Upper lobe of left lung (tissue), 6 donors: ENCODE data around the gene NEB. TPM values are rescaled to one million over a fixed set of nuclear protein-coding genes. Genes with fewer than 3 reads are reported as not detected.

Experiments
- ATAC-seq, 2 donors: fragments of 200-7000 bp; cut with Tn5 transposase; one replicate each; pipeline ENCODE4 v1.9.1; 2022; ENCODE audit warnings: mild to moderate bottlenecking in 2 of 2, moderate library complexity in 2 of 2; ENCODE audit not compliant: low FRiP score in 2 of 2
- DNase-seq, 2 donors: peaks; one replicate each; pipeline ENCODE4 v3.0.0-alpha.2; 2019 to 2020
- H3K27ac ChIP-seq, 4 donors: fragments of 200-600 bp; sonication (generic); one replicate each; pipeline ENCODE4 v1.5.1; 2016 to 2019
- H3K27me3 ChIP-seq, 4 donors: fragments of 200-600 bp; sonication (generic); one replicate each; pipeline ENCODE4 v1.5.1; 2017 to 2019
- H3K36me3 ChIP-seq, 4 donors: fragments of 200-600 bp; sonication (generic); one replicate each; pipeline ENCODE4 v1.5.1; 2016 to 2019
- H3K4me1 ChIP-seq, 4 donors: fragments of 200-600 bp; sonication (generic); one replicate each; pipeline ENCODE4 v1.5.1; 2018 to 2019
- H3K4me3 ChIP-seq, 4 donors: fragments of 200-600 bp; sonication (generic); one replicate each; pipeline ENCODE4 v1.5.1; 2017 to 2019; ENCODE audit warnings: mild to moderate bottlenecking in 2 of 4, moderate library complexity in 1 of 4
- H3K9me3 ChIP-seq, 4 donors: fragments of 200-600 bp; sonication (generic); one replicate each; pipeline ENCODE4 v1.5.1; 2018 to 2019
- CTCF ChIP-seq, 6 experiments: fragments of 450-650 bp in 4 of 6; fragments of 200-600 bp in 2 of 6; sonication (generic) in 2 of 6; IDR thresholded peaks; one replicate each; pipeline ENCODE4 v1.5.1; 2016 to 2019; ENCODE audit warnings: antibody characterized with exemption in 6 of 6
- EP300 ChIP-seq, 4 donors: sonication (generic); formaldehyde crosslinking; IDR thresholded peaks; one replicate each; pipeline ENCODE4 v1.5.1; 2017; ENCODE audit warnings: antibody characterized with exemption in 4 of 4, control low read depth in 2 of 4
- POLR2A ChIP-seq, 4 donors: fragments of 450-650 bp; IDR thresholded peaks; one replicate each; pipeline ENCODE4 v1.5.1; 2016 to 2017; ENCODE audit warnings: antibody characterized with exemption in 4 of 4, mild to moderate bottlenecking in 2 of 4
- POLR2AphosphoS5 ChIP-seq, 2 donors: sonication (generic); formaldehyde crosslinking; IDR thresholded peaks; one replicate each; pipeline ENCODE4 v1.5.1; 2017; ENCODE audit warnings: antibody characterized with exemption in 2 of 2
- WGBS, 2 donors: methylation state at CpG; one replicate each; pipeline ENCODE4 v1.1.5; 2017 to 2018; 5-methylcytosine and 5-hydroxymethylcytosine counted together
- total RNA-seq, 6 donors: library from RNA; depleted of rRNA in 4 of 6; stranded (reverse); fragments of >200 nt in 4 of 6; gene quantifications; one replicate each; pipeline versions ENCODE4 v1.1.0 to v1.2.1, GENCODE V29; 2016 to 2021
- donor health status: DM: no; HTN: no; CAD: no; lungs with moderate emphysema.
- donor health status: DM: no; HTN: yes; CAD: no; lungs with severe emphysema.

Gene NEB
- total RNA-seq, 6 donors from 2014 or later: 0.31 to 6.3 (median 2.0) TPM

GRCh38 chr2:151638990-151639389 is 95.3 kb downstream of the NEB start:
- no peak for DNase-seq
- TF ChIP-seq POLR2AphosphoS5 (IDR thresholded peaks at IDR 0.05) (no peak), CTCF (IDR thresholded peaks at IDR 0.05) (no peak), POLR2A (IDR thresholded peaks at IDR 0.05) (no peak), EP300 (IDR thresholded peaks at IDR 0.05) (no peak)
- H3K36me3 ChIP-seq: peaks cover 0 to 3% (median 0%) of the 10 kb centered on the region in 4 donors
- WGBS, 2 donors: 75 to 93% methylated on average over 1 of the region's 1 CpG
- no peak overlapping the region for H3K4me3 ChIP-seq
- no peak for ATAC-seq
- H3K4me1 ChIP-seq: peaks cover 16 to 19% (median 19%) of the 10 kb centered on the region in 4 donors
- H3K27me3 ChIP-seq: no peaks in the 10 kb centered on the region
- peaks cover 0 to 8% (median 6%) of the 10 kb centered on the region in 4 donors for H3K9me3 ChIP-seq
- H3K27ac ChIP-seq: no peak overlapping the region

- DNase-seq (no peak), ATAC-seq (peak in 1 of 2 donors; percentile 43)
- Histone ChIP-seq H3K36me3 (peaks cover 0 to 3% (median 0%) of the 10 kb centered on the region in 4 donors), H3K4me1 (peaks cover 16 to 19% (median 19%) of the 10 kb centered on the region in 4 donors), H3K4me3 (no peak overlapping the region), H3K27ac (peak overlapping the region in 2 of 4 donors; percentile 5 to 45), H3K9me3 (peaks cover 0 to 8% (median 6%) of the 10 kb centered on the region in 4 donors), H3K27me3 (no peaks in the 10 kb centered on the region)
- no peak for TF ChIP-seq EP300 (IDR thresholded peaks at IDR 0.05)
- no peak for TF ChIP-seq POLR2AphosphoS5 (IDR thresholded peaks at IDR 0.05)
- no peak for TF ChIP-seq CTCF (IDR thresholded peaks at IDR 0.05)
- 22 to 25% methylated on average over 4 of the region's 4 CpGs for WGBS, 2 donors
These were observed 95.9 kb downstream of the NEB start for GRCh38 chr2:151638191-151638933.

DNA sequence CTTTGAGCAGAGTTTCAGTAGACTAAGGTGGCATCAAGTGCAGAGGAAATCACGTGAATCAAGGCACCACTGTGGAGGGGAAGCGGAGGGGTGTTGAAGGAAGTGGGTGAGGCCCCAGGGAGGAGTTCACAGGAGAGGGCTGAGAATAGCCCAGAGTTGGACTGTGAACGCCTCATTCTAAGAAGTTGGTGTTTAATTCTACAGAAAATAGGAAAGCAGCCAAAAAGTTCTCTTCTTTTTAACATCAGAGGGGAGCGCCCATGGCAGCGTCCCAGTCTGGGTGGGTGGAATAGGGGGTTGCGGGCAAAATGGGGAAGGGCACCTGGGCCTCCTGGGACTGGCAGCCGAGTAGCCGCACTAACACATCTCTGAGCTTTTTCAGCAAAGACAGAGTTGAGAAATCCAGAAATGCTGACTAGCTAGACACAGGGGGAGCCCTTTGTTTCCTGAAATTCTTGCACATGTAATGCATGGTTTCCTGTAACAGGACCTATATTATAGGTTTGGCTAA is 97.0 kb downstream of the NEB start:
- Histone ChIP-seq H3K4me1 (peaks cover 16 to 19% (median 19%) of the 10 kb centered on the region in 4 donors), H3K4me3 (no peak overlapping the region), H3K9me3 (peaks cover 0 to 8% (median 6%) of the 10 kb centered on the region in 4 donors), H3K27me3 (no peaks in the 10 kb centered on the region), H3K27ac (peak overlapping the region in 2 of 4 donors; percentile 45 to 68), H3K36me3 (peaks cover 0 to 3% (median 0%) of the 10 kb centered on the region in 4 donors)
- peak in 1 of 2 donors; percentile 36 for DNase-seq
- ATAC-seq: peak in 1 of 2 donors; percentile 56
- TF ChIP-seq CTCF (IDR thresholded peaks at IDR 0.05) (no peak), POLR2AphosphoS5 (IDR thresholded peaks at IDR 0.05) (no peak), POLR2A (IDR thresholded peaks at IDR 0.05) (no peak), EP300 (IDR thresholded peaks at IDR 0.05) (no peak)
- WGBS, 2 donors: 38 to 53% methylated on average over 8 of the region's 8 CpGs

DNA sequence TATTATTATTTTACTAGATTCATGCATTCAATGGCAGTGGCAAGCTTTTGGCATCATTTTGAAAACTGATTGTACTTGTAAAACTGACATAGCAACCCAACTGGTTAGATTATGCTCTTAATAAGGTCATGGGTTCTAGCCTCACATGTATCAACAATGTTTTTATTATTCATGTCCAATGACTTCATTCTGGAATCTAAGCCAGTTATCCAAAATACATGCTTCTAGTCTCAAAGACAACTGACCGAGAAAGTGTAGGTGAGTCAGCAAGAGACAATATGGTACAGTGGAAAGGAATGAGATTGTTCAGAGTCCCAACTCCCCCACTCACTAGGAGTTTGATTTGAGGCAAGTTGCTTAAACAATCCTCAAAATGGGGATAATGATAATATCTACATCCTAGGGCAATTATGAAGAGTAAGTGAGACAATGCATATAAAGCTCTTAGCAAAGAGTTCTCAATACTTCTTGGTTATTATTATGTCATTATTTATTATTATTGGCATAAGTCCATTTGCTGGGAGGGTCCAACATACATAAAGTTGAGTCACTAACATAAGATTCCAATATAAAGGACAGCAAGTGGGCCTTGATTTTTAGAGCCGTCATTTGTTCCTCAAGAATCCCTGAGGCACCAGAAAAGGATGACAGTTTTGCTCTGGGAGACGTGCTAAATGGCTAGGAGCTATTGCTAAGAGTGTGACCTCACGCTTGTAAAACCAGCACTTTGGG is 99.4 kb downstream of the NEB start:
- Histone ChIP-seq H3K9me3 (peaks cover 0 to 8% (median 6%) of the 10 kb centered on the region in 4 donors), H3K4me1 (peaks cover 16 to 19% (median 19%) of the 10 kb centered on the region in 4 donors), H3K27ac (no peak overlapping the region), H3K27me3 (no peaks in the 10 kb centered on the region), H3K4me3 (no peak overlapping the region), H3K36me3 (peaks cover 0 to 3% (median 0%) of the 10 kb centered on the region in 4 donors)
- DNase-seq (no peak), ATAC-seq (no peak)
- WGBS, 2 donors: 95 to 97% methylated on average over 4 of the region's 4 CpGs
- TF ChIP-seq CTCF (IDR thresholded peaks at IDR 0.05): no peak
